ENCODE measurements around the gene CPEB4.

CPEB4 gene

DNA sequence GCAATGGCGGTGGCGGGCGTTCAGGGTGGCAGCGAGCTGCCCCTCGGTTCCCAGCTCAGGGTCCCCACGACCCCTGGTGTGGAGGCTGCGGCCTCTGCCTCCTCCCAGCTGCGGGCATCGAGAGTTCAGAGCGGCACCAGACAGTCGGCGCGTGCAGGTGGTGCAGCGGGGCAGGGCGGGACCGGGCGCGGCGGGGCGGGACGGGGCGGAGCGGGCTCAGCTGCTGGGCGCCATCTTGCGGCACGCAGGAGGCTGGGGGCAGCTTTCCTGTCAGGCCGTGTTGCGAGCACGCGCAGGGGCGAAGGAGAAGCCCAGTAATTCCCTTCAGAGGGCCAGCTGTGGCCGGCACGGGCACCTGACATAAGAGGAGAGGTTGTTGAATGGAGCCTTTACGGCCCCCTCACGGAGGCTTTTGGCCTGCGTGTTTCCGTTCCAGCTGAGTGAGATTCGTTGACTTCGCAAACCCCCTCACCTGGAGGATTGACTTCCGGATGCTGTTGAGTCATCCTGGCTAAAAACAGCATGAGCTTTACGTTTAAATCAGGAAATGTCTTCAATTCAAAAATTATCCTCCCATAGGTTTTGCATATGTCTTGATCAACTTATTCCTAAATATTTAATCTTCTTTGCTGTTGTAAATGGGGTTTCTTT is 101.4 kb downstream of the CPEB4 start:
- TF ChIP-seq, protein P1, sequence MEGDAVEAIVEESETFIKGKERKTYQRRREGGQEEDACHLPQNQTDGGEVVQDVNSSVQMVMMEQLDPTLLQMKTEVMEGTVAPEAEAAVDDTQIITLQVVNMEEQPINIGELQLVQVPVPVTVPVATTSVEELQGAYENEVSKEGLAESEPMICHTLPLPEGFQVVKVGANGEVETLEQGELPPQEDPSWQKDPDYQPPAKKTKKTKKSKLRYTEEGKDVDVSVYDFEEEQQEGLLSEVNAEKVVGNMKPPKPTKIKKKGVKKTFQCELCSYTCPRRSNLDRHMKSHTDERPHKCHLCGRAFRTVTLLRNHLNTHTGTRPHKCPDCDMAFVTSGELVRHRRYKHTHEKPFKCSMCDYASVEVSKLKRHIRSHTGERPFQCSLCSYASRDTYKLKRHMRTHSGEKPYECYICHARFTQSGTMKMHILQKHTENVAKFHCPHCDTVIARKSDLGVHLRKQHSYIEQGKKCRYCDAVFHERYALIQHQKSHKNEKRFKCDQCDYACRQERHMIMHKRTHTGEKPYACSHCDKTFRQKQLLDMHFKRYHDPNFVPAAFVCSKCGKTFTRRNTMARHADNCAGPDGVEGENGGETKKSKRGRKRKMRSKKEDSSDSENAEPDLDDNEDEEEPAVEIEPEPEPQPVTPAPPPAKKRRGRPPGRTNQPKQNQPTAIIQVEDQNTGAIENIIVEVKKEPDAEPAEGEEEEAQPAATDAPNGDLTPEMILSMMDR (IDR thresholded peaks at IDR 0.05; ENCODE audit: low read depth, low read length): no peak
- H3K36me3 ChIP-seq: no peaks in the 10 kb centered on the region
- no peaks in the 10 kb centered on the region for H3K9me3 ChIP-seq (ENCODE audit: severe bottlenecking)
- no peak overlapping the region for H3K4me3 ChIP-seq (ENCODE audit: low read depth, low read length)
- peaks cover 11% of the 10 kb centered on the region for H3K27me3 ChIP-seq (ENCODE audit: insufficient read depth, low read depth, severe bottlenecking)
- H3K27ac ChIP-seq: no peak overlapping the region
- no peak for DNase-seq

DNA sequence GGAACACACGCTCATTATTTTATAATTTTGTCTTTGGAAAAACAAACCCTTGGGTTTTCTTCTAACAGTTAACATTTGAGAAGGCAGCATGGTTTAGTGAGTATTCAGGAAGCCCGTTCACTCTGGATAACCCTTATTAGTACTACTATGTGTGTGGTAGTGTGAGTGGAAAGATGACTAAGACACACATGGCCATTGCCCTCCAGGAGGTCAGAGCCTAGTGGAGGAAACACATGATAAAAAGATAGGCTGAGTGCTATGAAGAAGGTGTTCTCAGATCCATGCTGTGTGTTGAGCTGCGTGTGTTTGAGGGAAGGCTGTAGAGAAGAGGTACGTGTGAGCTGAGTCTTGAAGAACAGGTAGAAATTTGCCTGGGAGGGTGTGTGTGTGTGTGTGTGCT is 109.2 kb downstream of the CPEB4 start:
- TF ChIP-seq, protein P1 (IDR thresholded peaks at IDR 0.05; ENCODE audit: low read depth, low read length): no peak

DNA sequence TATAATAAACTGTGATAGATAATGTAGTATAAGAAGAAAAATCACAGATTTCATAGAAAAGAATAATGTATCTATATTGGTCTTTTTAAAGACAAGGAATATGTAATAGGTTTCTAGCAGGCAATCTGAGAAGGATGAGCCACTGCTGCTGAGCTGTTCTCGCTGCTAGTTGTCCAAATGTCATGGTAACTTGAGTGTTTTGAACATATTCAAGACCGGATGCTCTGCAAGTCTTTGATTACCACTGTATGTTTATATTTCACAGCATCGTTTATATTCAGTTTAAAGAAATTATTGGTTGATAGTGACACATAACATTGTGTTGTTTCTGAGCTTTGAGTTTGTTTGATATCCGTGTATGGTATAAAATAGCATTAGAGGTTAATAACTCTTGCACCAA is 110.4 kb downstream of the CPEB4 start:
- DNase-seq: no peak
- peaks cover 21% of the 10 kb centered on the region for H3K27me3 ChIP-seq (ENCODE audit: insufficient read depth, low read depth, severe bottlenecking)
- no peak overlapping the region for H3K27ac ChIP-seq
- H3K4me3 ChIP-seq (ENCODE audit: low read depth, low read length): no peak overlapping the region
- H3K9me3 ChIP-seq (ENCODE audit: severe bottlenecking): no peaks in the 10 kb centered on the region
- TF ChIP-seq, protein P1 (IDR thresholded peaks at IDR 0.05; ENCODE audit: low read depth, low read length): no peak
- H3K36me3 ChIP-seq: no peaks in the 10 kb centered on the region

More for the DNA sequence above, 109.2 kb downstream of the CPEB4 start:
- H3K27ac ChIP-seq: no peak overlapping the region
- no peaks in the 10 kb centered on the region for H3K9me3 ChIP-seq (ENCODE audit: severe bottlenecking)
- peaks cover 25% of the 10 kb centered on the region for H3K27me3 ChIP-seq (ENCODE audit: insufficient read depth, low read depth, severe bottlenecking)
- no peak overlapping the region for H3K4me3 ChIP-seq (ENCODE audit: low read depth, low read length)
- DNase-seq: no peak
- H3K36me3 ChIP-seq: no peaks in the 10 kb centered on the region

DNA sequence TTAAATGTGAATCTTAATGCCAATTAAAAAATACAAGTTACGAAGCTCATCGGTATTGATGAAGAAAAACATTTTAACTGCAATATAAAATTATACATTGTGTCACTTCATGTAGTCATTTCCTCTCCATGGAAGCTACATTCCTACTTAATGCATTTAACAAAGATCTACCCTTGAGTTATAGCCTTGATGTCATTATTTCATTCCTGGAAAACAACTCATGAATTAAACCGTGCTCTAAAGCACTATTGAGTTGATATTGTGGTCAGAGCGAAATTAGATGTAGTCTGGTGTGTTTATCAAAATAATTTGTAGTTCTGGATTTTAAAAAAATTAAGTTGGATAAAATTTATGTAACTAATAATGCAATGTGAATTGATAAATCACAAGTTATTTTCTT is 111.9 kb downstream of the CPEB4 start:
- TF ChIP-seq, protein P1 (IDR thresholded peaks at IDR 0.05; ENCODE audit: low read depth, low read length): no peak
- Histone ChIP-seq H3K9me3 (ENCODE audit: severe bottlenecking) (no peaks in the 10 kb centered on the region), H3K4me3 (ENCODE audit: low read depth, low read length) (no peak overlapping the region), H3K36me3 (no peaks in the 10 kb centered on the region), H3K27me3 (ENCODE audit: insufficient read depth, low read depth, severe bottlenecking) (peaks cover 21% of the 10 kb centered on the region), H3K27ac (no peak overlapping the region)
- no peak for DNase-seq

DNA sequence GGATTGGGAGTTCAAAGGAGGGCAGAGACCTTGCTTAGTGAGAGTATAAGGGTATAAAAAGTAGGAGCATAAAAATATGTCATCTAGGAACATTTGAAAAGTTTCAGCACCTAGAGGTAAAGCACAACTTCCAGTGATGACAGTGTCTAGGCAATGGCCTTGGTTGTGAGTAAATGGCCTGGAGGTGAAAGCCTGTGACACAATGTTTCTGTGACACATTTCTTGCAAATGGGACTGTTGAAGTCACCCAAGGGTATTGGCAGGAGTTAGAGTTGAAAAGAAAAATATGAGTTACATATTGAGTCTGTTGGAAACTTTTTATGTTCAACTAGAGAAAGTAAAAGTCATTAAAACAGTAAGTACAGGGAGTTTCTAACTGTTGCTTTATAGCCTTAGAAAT is 115.6 kb downstream of the CPEB4 start:
- no peak for DNase-seq
- TF ChIP-seq, protein P1 (IDR thresholded peaks at IDR 0.05; ENCODE audit: low read depth, low read length): no peak
- H3K27ac ChIP-seq: no peak overlapping the region
- no peaks in the 10 kb centered on the region for H3K9me3 ChIP-seq (ENCODE audit: severe bottlenecking)
- peaks cover 23% of the 10 kb centered on the region for H3K27me3 ChIP-seq (ENCODE audit: insufficient read depth, low read depth, severe bottlenecking)
- H3K4me3 ChIP-seq (ENCODE audit: low read depth, low read length): no peak overlapping the region
- no peaks in the 10 kb centered on the region for H3K36me3 ChIP-seq

DNA sequence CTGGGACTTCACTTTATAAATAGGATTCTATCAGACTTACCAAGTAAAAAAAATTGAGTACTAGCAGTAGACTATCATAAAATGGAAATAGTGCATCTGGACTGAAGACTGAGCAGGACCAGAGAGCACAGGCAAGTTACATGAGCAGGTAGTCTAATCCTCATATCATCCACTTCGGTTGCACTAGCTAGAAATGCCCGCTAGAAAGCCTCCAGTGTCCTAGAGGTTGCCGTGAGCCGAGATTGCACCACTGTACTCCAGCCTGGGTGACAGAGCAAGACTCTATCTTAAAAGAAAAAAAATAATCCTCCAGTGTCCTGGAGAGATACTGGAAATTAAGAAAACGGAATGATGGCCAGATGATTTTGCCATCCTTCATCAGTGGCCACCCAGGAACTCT is 120.8 kb downstream of the CPEB4 start:
- H3K36me3 ChIP-seq: no peaks in the 10 kb centered on the region
- H3K9me3 ChIP-seq (ENCODE audit: severe bottlenecking): no peaks in the 10 kb centered on the region
- no peak for DNase-seq
- H3K27me3 ChIP-seq (ENCODE audit: insufficient read depth, low read depth, severe bottlenecking): peaks cover 38% of the 10 kb centered on the region
- TF ChIP-seq, protein P1 (IDR thresholded peaks at IDR 0.05; ENCODE audit: low read depth, low read length): no peak
- H3K27ac ChIP-seq: no peak overlapping the region
- H3K4me3 ChIP-seq (ENCODE audit: low read depth, low read length): no peak overlapping the region

All from WERI-Rb-1 (cell line).